22Rv1 (cell line): ENCODE data around the gene RDM1.

ENCODE experiments used
- CTCF ChIP-seq: fragments of 450-650 bp; IDR thresholded peaks from 2 replicates; pipeline ENCODE4 v1.5.1; 2017; ENCODE audit warnings: mild to moderate bottlenecking
- ZFX ChIP-seq: fragments of 450-650 bp; IDR thresholded peaks from 2 replicates; pipeline ENCODE4 v1.6.1; 2017; ENCODE audit warnings: antibody characterized with exemption, borderline replicate concordance

DNA sequence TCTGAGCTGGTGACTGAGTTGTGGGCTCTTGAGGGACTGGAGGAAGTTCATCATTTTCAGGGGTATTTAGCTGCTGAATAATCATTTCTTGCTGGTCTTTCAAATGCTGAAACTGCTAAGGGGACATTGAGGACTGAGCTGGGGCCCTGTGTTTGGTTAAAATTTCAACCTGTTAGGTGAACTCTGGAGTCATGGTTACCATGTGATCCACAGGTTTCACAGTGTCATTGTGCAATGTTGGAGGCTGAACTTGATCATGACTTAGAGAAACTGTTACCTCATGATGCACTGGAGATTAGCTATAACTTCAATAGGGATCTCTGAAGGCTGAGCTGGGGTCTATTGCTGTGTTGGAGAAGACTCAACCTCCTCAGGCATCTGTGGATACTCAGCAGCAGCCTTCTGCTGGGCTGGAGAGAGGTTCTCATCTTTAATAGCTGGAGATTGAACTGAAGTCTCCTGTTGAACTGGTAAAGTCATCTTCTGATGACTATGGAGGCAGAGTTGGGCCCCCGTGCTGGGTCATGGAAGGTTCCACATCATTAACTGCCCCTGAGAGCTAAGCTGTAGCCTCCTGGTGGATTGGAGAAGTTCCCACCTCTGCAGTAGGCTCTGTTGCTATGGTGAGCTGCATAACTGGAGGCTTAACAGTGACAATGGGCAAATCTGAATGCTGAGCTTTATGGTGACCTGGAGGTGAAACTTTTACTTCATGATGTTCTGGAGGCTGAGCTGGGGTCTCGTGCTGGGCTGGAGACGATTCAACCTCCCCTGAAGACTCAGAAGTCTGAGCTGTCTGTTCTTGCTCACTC lies 15.2 kb downstream of the RDM1 start:
- TF ChIP-seq CTCF (no peak), ZFX (no peak)
